Heart left ventricle (tissue), 13 donors: ENCODE results near the gene CLIP2.

Experiments
- POLR2A ChIP-seq, 2 donors: fragments of 450-650 bp; IDR thresholded peaks; one replicate each; pipeline ENCODE4 v1.6.1; 2017; ENCODE audit warnings: antibody characterized with exemption in 2 of 2, mild to moderate bottlenecking in 2 of 2, moderate library complexity in 2 of 2
- TF ChIP-seq, protein P1 (sequence below), 12 donors: fragments of 200-600 bp; sonication (generic) in 4 of 12; IDR thresholded peaks; one replicate each; pipeline versions ENCODE4 v1.5.0 to v1.8.0; 2018 to 2022; ENCODE audit warnings: antibody characterized with exemption in 12 of 12, mild to moderate bottlenecking in 5 of 12
- donor health status: ischemic (EF 13 %, LVEDD 7.1; RV severe dilation, severe dysfunction).
- donor health status: DM: no; HTN: yes; CAD: no.
- donor health status: DM: no; HTN: no; CAD: no.
- donor health status: ischemic (EF 25% LVEDD 6.9; RV normal size, moderate dysfunction).
- donor health status: ischemic (EF 25% LVEDD 5.7; RV mildly dilated, moderate dysfunction).
- donor health status: ischemic (EF 35%, LVEDD 5.7; RV mildly dilated, moderate dysfunction).
- donor health status: nonischemic (EF 11% LVEDD 7.7; RV severe dilation, severe dysfunction).
- donor health status: DM: yes; HTN: yes; CAD: no.
- donor health status: PGD.
- donor health status: ischemic (EF 29% LVEDD 5.4; RV normal size, mild dysfunction).
- donor health status: nonischemic (EF 23%, LVEDD 6.1; RV moderate dilation, normal function).

DNA sequence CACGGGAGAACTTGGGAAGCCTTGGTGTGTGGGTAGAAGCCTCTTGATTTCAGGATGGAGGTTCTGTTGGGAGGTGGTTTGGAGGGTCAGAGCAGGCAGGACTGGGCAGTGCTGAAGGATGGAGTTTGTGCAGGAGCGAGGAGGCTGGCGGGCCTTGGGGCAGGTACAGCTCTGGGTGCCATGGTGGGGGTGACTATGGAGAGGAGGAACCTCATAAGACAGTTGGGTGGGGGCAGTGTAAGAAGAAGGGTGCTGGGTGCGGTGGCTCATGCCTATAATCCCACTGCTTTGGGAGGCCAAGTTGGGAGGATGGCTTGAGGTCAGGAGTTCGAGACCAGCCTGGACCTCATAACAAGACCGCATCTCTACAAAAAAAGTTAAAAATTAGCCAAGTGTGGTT lies 109.8 kb downstream of the CLIP2 start:
- TF ChIP-seq, protein P1, sequence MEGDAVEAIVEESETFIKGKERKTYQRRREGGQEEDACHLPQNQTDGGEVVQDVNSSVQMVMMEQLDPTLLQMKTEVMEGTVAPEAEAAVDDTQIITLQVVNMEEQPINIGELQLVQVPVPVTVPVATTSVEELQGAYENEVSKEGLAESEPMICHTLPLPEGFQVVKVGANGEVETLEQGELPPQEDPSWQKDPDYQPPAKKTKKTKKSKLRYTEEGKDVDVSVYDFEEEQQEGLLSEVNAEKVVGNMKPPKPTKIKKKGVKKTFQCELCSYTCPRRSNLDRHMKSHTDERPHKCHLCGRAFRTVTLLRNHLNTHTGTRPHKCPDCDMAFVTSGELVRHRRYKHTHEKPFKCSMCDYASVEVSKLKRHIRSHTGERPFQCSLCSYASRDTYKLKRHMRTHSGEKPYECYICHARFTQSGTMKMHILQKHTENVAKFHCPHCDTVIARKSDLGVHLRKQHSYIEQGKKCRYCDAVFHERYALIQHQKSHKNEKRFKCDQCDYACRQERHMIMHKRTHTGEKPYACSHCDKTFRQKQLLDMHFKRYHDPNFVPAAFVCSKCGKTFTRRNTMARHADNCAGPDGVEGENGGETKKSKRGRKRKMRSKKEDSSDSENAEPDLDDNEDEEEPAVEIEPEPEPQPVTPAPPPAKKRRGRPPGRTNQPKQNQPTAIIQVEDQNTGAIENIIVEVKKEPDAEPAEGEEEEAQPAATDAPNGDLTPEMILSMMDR (IDR thresholded peaks at IDR 0.05): no peak
- TF ChIP-seq POLR2A (IDR thresholded peaks at IDR 0.05): no peak
